Measurements from ENCODE around the gene NDUFB3.
"Not testable (repeated sequence)": the region's sequence is repeated elsewhere in the genome, so short reads cannot be mapped to it uniquely, and the experiment has no call there.

Gene NDUFB3

DNA sequence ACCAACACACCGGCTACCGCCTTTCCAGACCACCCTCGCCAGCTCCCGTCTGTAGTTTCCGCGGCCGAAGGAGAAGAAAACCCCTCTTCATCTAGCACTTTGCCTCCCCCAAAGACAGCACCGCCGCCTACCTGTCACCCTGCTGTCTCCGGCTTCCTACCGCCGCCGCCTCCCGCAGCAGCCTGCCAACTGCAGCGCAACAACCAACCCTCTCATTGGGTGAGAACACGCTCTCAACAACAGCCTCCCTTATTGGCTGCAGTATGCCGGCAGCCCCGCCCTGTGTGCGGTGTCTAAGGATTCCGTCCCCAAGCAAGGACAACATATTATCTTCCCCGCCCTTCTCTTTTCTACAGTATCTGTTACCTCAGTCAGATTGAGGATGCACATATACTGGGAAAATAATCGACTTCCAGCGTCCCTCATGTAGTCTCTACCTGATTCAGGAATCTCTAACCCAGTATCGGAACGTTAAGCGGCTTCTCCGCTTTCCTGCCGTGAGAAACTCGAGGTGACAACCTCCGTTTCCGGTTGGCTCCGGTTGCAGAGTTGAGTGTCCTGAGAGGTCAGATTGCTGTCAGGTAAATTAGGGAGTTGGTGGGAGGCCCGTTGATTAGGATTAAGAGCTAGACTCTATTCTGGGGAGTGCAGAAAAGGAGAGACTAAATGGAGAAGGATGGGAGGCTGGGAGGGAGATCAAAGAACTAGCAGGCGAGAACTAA, at the start of gene NDUFB3, which contains the start of gene HYCC2:
NDUFB3 (plus strand) TSS at position 523 of the 722 bp plus-strand sequence. CDS start 6,882 bp downstream, outside the sequence.
HYCC2 (minus strand) TSS at position 193 of the 722 bp plus-strand sequence. CDS start 47,662 bp downstream, outside the sequence.
- peak; percentile 79 for DNase-seq

DNA sequence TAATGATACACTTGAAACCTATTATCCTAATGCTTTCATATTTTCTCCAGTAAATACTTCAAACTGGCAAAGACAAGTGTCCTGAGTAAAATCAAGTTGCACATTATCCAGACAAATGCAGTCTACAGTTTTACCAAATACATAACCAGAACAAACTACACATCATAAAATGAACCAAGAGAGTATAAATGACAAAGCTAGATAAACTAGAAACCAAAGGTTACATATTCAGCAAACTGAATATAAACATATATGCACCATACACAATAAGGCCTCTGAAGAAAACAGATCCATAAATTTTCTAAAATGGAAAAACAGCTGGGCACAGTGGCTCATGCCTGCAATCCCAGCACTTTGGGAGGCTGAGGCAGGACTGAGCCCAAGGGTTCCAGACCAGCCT, 47.3 kb upstream of the NDUFB3 start:
- no peak for DNase-seq

DNA sequence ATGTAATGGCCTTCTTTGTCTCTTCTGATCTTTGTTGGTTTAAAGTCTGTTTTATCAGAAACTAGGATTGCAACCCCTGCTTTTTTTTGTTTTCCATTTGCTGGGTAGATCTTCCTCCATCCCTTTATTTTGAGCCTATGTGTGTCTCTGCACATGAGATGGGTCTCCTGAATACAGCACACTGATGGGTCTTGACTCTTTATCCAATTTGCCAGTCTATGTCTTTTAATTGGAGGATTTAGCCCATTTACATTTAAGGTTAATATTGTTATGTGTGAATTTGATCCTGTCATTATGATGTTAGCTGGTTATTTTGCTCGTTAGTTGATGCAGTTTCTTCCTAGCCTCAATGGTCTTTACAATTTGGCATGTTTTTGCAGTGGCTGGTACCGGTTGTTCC, 37.4 kb upstream of the NDUFB3 start:
- not testable (repeated sequence) for DNase-seq

- not testable (repeated sequence) for DNase-seq
These were observed 33.4 kb upstream of the NDUFB3 start for GRCh38 chr2:201038361-201038760.

DNA sequence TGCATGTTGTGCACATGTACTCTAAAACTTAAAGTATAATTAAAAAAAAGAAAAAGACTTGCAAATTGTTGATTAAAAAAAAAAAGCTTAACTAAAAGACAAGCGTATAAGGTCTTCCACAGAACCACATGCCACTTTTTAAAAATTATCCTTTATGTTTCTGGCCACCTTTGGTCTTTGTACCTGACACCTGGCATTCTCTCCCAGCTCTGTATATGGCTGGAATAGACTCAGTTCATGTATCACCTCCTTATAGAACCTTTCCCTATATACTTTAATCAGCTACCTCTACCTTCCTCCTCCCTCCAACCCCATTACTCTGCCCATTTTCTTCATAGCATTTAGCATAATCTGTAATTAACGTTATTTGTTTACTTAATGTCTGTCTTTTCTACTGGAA, 32.9 kb upstream of the NDUFB3 start:
- no peak for DNase-seq

DNA sequence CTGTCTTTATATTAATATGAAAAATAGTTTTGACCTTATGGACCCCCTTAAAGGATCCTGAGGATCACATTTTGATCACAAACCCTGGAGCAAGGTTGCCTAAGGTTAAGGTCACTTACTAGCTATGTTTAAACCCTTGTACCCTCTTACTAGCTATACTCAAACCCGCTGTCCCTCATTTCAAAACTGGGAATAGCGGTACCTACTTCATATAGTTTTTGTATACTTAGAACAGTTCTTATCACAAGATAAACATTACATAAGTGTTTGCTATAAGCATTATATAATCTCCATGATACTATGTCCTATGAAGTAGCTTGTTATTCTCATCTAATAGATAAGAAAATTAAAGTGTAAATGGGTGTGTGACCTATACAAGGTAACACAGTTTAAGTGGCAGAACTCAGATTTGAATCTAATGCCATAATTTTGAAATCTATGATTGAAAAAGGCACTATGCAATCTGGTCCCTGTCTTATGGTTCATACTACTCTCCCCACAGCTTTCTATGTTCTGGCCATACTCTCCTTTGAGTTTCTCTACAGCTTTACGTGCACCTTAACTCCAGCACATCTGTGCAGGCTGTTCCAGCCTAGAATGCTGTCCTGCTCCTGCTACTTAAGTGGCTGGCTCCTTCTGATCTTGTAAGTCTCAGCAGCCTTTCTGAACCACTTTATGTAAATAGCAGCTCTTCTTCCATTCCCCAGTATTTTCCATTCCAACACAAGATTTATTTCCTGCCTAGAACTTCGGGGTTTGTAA, 30.8 kb upstream of the NDUFB3 start:
- DNase-seq = no peak

- not testable (repeated sequence) for DNase-seq
These were observed 29.4 kb upstream of the NDUFB3 start for GRCh38 chr2:201042451-201042850.

- DNase-seq = not testable (repeated sequence)
These were observed 28.8 kb upstream of the NDUFB3 start for GRCh38 chr2:201043050-201043449.

DNA sequence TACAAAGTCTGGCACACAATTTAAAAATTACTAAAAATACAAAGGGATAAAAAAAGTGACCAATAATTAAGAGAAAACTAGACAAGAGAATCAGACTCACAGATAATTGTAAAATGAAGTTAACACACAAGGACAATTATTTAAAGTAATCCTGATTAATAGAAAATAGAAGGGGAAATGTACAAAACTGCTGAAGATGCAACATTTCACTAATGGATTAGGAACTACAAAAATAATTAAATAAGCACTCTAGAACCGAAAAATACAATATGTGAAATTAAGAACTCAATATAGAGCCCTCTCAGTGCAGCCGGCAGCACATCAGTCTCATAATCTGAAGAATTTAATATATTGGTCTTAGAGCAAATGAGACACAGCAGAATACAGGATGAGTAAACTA, 24.9 kb upstream of the NDUFB3 start:
- DNase-seq = no peak

DNA sequence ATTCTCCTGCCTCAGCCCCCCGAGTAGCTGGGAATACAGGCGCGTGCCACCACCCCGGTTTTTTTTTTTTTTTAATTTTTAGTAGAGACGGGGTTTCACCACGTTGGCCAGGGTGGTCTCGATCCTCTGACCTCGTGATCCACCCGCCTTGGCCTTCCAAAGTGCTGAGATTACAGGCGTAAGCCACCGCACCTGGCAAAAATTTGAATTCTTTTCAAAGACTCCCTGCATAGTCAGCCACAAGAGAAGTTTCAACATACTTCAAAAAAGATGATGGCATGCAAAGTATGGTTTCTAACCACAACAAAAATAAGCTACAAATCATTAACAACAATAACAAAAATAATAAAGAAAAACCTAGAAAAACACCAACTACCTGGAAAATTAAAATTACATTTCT, 22.3 kb upstream of the NDUFB3 start:
- DNase-seq = no peak

GRCh38 chr2:201057087-201057521, 14.7 kb upstream of the NDUFB3 start:
- no peak for DNase-seq

DNA sequence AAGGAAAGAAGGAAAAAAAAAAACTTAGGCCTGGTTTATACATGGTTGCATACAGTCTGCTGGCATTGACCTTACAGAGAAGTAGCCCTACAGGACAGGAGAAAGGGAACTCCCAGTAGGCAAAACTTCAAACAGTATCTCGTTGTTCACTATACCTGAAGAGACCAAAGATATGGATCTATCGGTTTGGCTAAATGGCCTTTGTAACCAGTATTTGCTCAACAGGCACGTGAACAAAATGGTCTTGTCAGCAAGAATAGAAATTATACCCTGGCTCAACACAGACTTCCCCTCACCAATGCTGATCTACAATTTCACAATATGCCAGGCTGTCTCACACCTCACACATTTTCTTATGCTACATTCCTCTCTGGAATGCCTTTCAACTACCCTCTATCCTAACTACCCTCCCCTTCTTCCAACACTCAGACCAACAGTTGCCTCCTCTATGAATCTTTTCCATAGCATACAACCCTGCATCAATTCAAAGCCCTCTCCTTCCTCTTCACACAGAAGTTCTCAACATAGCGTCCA, 14.0 kb upstream of the NDUFB3 start:
- DNase-seq = no peak

DNA sequence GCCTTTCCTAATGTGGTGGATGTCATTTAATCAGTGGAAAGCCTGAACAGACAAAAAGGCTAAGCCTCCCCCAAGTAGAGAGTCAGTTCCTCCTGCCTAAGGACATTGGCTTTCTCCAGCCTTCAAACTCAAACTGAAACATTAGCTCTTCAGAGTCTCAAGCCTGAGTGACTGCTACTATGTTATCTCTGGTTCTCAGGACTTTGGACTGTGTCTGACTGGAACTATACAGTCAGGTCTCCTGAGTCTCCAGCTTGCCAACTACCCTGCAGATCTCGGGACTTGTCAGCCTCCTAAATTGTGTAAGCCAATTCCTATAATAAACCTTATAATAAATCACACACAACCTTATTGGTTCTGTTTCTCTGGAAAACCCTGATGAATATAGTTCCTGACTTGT, 12.9 kb upstream of the NDUFB3 start:
- no peak for DNase-seq

DNA sequence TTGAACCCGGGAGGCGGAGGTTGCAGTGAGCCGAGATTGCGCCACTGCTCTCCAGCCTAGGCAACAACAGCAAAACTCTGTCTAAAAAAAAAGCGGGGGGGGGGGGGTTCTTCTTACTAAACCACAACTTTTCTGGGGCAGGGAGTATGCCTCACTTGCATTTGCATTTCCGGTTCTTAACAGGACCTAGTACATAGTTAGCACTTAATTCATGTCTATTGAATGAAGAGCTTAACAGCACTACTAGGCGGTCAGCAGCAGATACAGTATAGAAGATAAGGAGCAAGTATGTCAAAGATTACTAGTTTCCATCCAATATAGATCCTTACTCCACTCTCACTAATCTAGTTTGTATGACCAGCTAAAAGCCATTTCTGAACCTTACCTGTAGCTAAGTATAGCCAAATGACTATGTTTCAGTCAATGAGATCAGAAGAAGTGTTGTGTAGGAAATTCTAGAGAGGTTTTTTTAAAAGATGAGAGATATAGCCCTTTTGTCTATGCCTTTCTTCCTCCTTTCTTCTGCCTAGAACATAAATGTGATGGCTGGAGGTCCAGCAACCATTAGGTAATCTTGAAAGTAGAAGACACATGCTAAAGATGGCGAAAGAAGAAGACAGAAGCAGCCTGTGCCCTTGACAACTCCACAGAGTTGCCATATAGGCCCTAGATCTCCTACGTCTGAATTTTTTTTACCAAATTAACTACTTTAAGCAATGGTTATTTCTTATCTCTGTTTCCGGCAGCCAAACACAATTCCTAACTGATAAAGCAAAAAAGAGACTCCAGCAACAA, 11.6 kb upstream of the NDUFB3 start:
- no peak for DNase-seq

DNA sequence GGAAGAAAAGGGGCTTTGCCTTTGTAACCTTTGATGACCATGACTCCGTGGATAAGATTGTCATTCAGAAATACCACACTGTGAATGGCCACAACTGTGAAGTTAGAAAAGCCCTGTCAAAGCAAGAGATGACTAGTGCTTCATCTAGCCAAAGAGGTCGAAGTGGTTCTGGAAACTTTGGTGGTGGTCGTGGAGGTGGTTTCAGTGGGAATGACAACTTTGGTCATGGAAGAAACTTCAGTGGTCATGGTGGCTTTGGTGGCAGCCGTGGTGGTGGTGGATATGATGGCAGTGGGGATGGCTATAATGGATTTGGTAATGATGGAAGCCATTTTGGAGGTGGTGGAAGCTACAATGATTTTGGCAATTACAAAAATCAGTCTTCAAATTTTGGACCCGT, 8.3 kb upstream of the NDUFB3 start:
- DNase-seq = not testable (repeated sequence)

DNA sequence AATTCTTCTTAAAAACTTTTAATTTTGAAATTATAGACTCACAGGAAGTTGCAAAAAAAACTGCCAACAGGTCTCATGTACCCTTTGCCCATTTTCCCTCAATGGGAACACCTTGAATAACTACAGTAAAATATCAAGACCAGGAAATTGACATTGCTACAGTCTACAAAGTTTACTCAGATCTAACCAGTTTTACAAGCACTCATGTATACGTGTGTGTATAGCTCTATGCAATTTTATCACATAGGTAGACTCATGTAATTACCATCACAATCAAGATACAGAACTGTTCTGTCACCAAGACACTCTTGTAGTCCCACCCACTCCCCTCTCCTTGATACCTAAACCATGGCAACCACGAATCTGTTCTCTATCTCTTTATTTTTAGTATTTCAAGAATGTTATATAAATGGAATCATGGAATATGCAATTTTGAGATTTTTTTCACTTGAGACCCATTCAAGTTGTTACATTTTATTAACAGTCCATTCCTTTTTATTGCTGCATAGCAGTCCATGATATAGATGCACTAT, 6.9 kb upstream of the NDUFB3 start:
- no peak for DNase-seq

DNA sequence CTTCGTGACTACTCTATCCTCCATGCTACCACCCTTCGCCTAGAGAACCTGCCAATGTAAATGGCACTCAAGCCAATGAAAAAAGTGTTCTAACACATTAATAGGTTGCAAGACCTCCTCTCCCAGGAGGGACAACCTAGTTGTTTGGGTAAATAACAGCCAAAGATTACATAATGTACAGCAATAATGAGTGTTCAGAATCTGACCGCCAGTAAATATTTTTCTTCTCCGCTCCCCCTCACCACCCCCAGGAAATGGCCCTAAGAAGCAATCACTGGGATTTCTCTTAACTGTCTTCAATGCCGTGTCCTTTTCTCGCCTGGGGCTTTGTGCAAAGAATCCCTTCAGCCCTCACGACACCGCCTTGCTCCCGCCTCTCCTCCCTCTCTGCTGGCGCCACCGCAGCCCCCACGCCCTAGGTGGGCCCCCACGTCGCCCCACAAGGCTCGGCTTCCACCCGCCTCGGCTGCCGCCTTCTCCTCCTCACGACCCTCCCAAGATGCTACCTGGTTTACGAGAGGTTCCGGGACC, 788 bp upstream of the NDUFB3 start:
- no peak for DNase-seq

- DNase-seq = no peak
These were observed 365 bp downstream of the NDUFB3 start for GRCh38 chr2:201072201-201072530.

DNA sequence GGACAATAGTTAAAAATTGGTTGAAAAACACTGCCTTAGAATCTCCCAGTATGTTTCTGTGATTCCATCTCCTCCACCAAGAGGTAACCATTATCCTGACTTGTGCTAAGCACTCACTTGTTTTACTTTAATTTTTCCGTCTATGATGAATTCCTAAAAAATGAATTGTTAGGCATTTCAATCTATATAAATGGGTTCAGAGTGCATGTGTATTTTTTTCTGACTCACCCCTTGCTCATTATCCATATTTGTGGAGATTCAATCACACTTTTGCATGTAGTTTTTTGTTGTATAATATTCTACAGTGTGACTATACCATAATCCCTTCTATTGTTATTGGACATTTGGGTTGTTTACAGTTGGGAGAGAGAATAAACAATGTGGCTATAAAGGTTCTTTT, 1.3 kb downstream of the NDUFB3 start:
- no peak for DNase-seq

GRCh38 chr2:201074996-201075395, 3.2 kb downstream of the NDUFB3 start:
- DNase-seq = no peak

DNA sequence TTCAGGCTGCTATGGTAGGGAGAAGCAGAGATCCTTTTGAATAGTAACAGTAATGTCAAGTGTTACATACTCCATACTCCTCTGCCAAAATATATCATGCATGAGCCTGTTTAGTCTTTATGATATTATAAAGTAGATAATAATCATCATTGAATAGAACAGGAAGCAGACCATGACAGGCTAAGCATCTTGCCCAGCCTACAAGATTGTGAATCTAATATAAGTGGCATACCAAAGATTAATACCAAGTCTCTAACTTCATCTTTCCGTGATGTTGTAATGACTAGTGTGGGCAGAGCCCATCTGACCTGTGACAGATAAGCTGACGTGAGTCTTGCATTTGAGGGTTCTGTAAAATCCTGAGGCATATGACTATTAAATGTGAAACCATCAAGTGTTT, 13.1 kb downstream of the NDUFB3 start:
- DNase-seq = no peak

- DNase-seq = no peak
These were observed 18.8 kb downstream of the NDUFB3 start for GRCh38 chr2:201090574-201090973.

DNA sequence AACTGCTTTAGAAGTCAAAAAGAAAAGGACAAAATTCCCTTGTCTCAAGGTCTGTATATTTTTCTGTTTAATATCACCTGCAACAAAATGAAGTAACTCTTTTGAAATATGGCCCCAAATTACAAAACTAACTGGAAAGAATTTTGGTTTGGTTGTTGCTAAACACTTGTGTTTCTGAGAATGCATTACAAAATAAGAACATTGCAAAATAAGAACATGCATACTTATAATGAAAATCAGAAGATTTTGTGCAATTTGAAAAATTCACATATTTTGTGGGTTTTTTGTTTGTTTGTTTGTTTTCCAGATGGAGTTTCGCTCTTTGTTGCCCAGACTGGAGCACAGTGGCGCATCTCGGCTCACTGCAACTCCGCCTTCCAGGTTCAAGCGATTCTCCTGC, 21.8 kb downstream of the NDUFB3 start:
- no peak for DNase-seq

Data from GOT3 (cell line).